GM11168 (cell line): ENCODE data around the gene AANAT.

Source experiments
- in situ Hi-C: fragments of 300-500 bp; cut with MboI; formaldehyde crosslinking; loops from one replicate; pipeline ENCODE4 v1.12.0; 2022; ENCODE audit warnings: low sequenced_read_pairs; ENCODE audit not compliant: unreplicated experiment

The AANAT gene

DNA sequence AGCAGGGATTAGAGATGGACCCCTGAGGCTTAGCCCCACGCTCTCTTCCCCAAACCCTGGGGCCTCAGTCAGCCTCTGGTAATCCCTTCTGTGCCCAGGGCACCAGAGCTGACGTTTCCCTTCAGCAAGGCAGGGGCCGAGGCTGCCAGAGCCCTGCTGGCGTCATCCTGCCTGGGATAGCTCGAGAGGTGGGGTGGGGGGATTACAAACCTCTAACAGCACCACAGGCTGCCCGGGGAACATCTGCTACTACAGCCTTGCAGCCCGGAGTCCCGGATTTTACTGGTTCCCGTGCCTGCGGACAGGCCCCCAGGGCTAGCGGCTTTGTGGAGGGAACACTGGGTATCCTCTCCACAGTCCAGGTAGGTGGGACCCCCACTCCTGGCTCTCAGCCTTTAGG lies at the start of gene AANAT:
TSS of gene AANAT (plus strand) at position 238 of the 400 bp plus-strand sequence. CDS start 1,144 bp downstream, outside the sequence.
- in situ Hi-C loops = loop anchor here (5.0 kb wide), 1 partner anchor 40 kb away; no protein-coding TSS in a partner anchor

DNA sequence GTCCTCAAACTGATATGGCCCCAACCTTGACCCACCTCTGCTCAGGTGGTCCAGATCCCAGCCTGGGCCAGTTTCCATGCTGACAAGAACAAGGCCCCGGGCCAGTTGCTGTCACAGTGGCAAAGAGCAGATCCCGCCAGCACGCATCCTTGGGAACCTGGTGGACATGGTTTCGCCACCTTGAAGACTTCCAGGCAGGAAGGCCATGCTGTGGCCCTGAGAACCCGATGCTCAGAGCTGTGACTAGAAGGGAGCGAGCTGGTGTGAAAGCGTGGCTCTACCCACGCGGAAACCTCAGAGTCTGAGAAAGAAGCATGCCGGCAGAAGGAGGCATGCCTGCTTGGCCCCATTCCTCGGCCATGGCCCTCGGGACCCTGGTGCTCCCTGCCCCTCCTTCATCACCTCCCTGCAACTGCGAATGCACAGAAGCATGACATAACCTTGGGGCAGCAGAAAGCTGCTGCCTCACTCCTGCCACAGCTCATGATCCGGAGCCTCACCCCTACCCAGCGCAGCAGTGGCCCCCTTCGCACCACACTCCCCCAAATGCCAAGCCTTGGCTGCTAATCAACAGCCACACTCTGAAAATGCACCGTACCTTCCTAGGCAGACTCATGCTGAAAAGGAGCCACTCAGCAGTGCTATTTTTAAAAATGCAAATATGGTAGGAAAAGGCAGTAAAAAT lies 47.7 kb upstream of the AANAT start:
- in situ Hi-C loops = no loop called here

DNA sequence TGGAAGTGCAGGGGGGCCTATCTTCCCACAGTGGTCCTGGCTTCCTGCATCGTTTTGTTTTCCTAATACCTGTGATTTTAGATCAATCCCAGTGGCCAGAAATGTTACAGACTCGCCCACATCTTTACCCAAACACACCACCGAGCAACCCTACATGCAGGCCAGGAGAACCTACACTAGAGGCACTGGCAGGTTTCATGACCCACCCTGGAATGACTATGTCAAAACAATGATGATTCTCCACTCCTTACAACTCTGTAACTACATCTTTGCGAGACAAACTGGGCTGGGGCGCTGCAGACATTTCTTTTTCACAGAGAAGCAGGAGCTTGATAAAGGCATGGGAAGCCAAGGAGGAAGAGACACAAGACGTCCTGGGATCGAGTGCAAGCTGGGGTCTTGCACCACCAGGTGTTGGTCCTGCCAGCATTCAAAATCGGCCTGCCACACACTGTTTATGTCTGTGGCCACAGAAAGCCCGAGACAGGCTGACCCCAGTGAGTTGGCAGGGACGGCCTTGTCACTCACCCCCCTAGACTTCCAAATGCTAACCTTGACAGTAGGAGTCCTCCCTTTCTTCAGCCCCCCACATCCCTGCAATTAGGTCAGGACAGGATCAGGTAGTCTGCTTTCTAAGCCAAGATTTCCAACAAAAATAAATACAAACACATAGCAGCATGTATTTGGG lies 46.9 kb upstream of the AANAT start:
- in situ Hi-C loops = no loop called here

DNA sequence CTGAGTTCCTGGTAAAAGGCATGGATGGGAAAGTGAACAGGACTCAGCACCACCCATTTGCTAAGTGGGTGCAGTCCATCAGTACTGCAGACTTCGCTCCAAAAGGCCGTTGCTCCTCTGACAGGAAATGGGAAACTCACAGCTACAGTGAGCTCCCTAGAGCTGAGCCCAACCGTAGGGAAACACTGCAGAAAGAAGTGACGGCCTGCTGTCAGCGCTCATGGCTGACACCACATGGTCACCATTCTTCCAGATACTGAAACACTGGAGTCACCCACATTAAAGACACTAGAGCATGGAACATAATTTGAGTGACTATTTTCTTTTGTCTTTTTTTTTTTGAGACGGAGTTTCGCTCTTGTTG lies 46.4 kb upstream of the AANAT start:
- in situ Hi-C loops = no loop called here

DNA sequence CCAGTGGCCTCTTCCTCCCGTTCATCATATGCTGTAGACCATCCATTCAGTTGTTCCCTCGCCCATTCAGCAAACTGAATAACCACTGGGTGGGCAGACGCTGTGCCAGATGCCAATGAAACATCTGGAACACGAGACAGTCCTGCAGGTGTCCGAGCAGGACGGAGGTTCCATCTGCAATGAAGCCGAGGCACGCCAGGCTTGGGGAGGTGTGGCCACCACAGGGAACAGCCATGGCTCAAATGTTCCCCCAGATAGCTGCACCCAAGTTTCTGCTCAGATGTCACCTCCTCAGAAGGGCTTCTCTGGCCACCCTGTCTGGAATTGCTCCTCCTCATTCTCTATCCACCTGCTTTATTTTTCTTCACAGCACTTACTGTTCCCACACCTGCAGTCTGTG lies 45.0 kb upstream of the AANAT start:
- in situ Hi-C loops = no loop called here

DNA sequence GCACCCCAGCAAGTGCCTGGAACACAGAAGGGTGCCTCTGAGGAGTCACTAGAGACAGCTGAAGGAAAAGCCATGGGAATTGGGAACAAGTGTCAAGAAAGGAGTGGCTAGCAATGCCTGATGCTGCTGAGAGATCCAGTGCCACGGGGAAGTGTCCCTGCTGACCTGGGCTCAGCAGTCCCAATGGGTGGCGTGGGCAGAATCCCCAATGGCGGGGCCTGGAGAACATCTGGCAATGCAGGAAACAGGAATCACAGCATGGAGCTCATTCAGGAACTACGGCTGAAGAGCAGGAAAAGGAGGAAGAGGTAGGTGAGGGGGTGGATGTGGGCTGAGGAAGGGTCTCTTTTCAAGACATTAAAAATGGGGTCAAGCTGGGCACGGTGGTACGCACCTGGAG lies 44.5 kb upstream of the AANAT start:
- in situ Hi-C loops = no loop called here

DNA sequence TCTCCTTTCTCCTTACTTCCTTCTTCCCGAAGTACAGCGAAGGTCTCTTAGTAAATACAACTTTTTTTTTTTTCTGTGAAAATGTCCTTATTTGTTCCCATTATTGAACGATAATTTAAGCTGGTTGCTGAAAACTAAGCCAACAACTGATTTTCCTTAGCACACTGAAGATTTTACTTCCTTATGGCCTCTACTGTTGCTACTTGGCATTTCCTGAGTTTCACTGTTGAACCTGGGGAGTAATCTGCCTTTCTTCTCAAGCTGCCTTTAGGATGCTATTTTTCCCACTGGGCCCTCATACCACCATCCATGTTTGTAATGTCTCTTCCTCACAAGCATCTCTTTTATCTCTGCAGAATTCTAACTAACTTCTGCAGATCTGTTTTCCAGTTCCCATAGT lies 40.5 kb upstream of the AANAT start:
- in situ Hi-C loops = no loop called here

DNA sequence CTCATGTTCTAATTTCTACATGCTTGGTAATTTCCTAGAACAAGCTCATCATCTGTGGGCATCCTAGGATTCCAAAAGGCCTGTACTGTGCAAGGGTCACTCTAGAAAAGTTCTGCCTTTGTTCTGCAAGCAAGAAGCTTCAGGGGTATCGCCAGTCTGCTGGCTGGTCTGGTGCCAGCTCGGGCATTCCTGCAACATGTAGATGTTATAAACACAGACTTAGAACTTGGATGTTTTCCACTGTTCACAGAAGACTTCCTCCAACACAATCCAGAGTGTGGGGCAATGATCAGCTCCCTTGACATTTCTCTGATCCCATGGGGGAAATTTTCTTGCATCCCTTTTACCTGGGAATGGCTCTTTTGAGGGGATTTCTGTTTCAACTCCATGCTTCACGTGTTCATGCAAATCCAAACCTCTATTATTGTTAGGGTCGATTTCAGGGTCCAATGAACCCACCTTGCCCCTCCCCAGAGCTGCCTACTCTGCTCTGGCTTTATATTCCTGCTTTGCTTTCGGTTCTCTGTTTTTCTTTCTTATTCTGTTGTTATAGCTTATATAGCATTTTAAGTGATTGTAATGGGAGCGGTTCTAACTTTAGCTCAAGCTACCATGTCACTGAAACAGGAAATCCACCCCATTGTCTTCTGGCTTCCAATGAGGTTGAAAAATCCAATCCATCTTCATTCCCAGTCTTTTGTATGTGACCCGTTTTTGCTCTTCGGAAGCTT lies 39.7 kb upstream of the AANAT start:
- in situ Hi-C loops = no loop called here

DNA sequence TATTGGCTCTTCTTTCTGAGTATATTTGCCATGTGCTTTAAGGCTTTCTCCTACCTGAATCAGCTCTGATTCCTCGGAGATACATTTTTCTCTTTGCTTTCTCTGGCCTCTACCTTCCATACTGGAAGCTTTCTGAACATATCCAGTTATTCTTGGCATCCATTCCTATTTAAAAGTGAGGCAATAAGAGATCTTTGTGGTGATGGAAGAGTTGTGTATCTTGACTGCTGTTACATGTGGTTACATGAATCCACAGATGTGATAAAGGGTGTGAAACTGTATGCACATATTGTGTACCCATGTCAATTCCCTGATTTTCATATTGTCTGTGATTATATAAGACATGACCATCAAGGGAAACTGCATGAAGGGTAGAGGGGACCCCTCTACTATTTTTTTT lies 38.9 kb upstream of the AANAT start:
- in situ Hi-C loops = no loop called here

DNA sequence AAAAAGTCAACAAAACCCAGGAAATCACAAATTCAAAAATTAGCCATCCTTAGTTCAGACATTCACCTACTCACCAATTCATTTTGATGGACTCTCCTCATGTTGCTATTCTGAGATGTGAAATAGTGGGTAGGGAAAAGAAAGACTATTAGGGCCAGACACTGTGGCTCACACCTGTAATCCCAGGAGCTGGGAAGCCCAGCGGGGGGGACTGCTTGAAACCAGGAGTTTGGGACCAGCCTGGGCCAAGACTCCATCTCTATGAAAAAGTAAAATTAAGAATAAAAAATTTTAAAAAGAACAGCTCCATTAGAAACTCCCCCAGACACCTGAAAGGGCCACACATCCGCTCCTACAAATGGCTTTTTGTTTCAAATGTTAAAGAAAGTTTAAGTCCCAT lies 35.9 kb upstream of the AANAT start:
- in situ Hi-C loops = no loop called here

DNA sequence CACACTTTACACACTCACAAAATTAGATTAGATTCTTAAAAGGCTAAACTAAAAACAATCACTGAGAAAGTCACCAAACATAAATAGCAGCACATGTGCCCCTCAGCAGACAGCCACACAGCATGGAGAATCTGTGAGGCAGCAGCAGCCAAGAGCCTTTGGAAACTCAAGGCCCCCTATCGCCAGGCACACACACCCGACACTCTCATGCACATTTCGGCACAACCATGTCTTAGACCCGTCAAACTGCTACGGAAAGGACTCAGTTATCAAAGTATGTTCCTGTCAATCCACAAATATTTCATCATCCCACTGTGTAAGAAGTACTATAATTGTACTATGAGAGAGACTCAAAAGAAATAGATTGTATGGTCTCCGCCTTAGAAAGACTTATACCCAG lies 35.4 kb upstream of the AANAT start:
- in situ Hi-C loops = no loop called here

DNA sequence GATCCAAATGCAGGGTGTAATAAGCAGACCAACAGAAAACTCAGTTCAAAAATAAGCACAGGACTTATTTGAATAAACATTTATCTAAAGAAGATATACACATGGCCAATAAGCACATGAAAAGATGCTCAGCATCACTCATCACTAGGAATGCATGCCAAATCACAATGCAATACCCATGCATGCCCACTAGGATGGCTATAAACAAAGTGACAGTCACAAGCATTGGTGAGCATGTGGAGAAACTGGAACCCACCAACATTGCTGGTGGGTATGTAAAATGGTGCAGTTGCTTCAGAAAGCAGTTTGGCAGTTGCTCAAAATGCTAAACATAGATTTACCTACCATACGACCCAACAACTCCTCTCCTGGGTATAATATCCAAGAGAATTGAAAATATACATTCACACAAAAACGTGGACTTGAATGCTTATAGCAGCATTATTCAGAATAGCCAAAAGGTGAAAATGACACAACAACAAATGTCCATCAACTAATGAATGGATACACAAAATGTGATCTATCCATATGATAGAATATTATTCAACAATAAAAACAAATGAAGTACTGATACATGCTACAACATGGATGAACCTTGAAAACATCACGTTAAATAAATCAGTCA lies 34.6 kb upstream of the AANAT start:
- in situ Hi-C loops = no loop called here

DNA sequence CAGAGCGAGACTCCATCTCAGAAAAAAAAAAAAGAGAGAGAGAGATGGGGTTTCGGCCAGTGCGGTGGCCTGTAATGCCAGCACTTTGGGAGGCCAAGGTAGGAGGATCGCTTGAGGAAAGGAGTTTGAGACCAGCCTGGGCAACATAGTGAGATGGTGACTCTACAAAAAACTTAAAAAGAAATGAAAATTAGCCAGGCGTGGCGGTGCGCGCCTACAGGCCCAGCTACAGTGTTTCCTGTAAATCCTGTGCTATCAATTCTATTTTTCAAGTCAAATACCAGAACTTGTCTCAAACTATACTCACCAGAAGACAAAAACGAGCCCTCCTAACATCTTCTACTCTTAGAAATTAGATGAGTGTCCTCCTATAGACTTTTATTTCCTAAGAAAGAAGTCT lies 33.7 kb upstream of the AANAT start:
- in situ Hi-C loops = no loop called here

DNA sequence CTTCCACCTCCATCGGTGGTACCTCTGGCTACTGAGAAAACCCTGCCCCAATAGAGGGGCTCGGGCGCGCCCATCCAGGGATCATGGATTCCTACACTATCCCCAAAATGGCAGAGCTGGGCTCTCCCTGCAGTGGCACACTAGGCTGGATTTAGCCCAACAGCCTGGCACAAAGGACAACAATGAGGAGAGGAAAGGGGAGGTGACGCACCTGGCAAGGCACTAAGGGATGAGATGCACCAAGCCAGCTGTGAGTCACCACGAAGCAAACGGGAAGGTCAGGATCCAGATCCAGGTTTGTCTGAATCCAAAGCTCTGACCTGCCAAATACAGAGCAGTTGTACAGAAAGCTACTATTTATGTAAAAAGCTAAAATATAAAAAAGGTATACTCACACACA lies 32.5 kb upstream of the AANAT start:
- in situ Hi-C loops = no loop called here

DNA sequence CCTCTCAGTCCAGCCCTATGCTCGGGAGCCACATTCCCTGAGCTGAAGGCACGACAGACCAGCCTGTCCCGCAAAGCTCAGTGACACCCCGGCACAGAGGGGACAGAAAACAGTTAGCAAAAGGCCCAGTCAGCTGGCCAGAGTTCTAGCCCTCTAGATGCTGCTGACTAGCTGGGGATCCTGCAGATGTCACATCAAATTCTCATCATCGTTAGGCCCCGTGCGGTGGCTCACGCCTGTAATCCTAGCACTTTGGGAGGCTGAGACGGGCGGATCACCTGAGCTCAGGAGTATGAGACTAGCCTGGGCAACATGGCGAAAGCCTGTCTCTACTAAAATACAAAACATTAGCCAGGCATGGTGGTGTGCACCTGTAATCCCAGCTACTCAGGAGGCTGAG lies 31.7 kb upstream of the AANAT start:
- in situ Hi-C loops = no loop called here

DNA sequence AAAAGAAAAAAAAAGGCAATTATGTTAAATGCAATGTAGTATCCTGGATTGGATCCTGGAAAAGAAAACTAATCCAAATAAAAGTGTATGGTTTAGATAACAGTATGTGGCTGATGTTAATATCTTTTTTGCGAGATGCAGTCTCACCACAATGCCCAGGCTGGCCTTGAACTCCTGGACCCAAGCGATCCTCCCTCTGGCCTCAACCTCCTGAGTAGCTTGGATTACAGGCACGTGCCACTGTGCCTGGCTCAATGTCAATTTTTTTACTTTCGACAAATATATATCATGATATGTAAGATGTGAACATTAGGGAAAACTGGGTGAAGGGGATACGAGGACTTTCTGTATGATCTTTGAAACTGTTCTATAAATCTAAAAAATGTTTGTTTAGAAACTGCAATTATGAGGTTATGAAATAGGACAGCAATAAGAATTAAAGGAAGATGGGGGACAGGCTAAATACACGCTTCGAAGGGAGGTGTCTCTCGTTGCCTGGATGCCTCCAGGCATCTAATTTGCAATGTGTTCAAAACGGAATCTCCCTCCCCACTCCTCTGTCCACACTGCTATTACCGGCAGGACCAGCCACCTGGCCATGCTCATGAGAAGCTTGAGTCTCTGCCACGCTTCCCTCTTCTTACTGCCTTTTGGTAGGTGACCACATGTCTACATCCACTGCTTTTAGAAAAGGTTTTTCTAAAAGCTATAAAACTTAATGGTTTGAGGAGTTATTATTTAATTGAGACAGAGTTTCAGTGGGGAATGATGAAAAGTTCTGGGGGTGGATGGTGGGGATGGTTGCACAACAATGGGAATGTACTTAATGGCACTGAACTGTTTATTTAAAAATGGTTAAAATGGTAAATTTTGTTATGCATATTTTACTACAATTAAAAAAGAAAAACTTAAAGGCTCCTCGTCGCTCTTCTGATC lies 29.7 kb upstream of the AANAT start:
- in situ Hi-C loops = no loop called here

DNA sequence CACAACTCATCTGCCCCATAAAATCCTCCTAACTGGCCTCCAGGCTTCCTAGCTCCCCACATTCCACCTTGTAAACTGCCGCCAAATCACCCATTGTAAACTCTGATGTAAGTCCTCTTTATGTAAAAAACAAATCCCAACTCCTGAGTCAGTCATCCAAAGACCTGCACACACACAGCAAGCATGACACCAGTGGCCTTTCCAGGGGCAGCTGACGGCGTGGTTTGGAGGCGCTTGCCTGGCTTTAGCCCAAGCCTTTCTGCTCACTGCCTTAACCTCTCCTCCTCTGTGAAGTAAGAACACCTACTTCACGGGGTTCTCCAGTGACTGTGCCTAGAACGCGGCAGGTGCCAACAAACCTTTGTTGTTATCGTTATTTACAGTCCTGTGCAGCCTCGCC lies 28.5 kb upstream of the AANAT start:
- in situ Hi-C loops = no loop called here

DNA sequence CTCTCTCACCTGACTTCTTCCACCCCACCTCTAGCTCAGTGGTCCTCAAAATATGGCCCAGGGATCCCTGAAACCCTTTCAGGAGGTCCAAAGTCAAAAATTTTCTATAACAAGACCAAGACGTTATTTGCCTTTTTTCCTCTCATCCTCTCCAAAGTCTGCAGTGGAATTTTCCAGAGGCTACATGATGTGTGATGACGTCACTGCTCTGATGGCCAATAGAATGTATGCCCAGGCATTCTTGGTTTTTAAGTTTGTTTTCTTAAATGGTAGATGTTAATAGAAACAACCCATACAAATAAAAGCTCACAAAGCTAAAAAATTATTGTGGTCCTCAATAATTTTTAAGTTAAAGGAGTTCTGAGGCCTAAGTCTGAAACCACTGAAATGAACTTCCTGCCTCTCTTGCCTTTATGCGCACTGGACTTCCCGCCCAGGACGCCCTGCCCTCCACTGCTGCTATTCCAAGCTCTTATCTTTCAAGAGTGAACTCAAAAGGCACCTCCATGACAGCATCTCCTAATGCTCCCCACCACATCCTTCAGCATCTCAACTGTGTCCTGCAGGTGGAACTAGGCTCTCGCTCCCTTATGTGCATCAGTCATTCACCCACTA lies 28.0 kb upstream of the AANAT start:
- in situ Hi-C loops = no loop called here

DNA sequence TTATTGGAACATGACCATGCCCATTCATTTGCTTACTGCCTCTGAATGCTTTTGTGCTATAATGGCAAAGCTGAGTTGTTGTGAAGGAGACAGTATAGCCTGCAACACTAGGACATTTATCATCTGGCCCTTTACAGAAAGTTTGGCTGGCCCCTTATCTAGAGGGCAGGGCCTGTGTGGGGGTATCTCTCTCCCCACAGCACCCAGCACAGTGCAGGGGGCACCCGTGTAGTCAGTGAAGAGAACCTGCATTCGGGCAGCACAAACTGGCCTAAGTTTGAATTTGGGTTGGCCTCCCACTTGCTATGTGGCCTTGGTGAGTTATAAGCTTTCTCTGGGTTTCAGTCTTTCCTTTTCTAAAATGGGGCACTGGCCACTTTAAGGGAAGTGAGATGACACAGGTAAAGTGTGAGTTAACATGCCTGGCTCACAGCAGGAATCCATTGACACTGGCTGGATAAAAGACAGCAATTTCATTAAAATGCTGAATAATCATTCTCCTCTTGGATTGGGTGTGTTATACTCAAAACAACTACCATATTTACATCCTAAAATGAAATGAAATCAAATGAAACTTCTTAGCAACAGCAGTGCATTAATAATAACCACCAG lies 26.5 kb upstream of the AANAT start:
- in situ Hi-C loops = no loop called here
